DND-41 (cell line): ENCODE measurements around the gene NINJ1.

Source experiments
- EZH2 ChIP-seq: IDR thresholded peaks from 3 replicates; pipeline ENCODE4 v1.6.1; 2012; ENCODE audit warnings: borderline replicate concordance, low read depth, mild to moderate bottlenecking, moderate library complexity, low read length, inconsistent platforms; ENCODE audit not compliant: severe bottlenecking
- TF ChIP-seq, protein P1 (sequence below): IDR thresholded peaks from 2 replicates; pipeline ENCODE4 v1.5.1; 2012; ENCODE audit warnings: borderline replicate concordance, low read length, moderate library complexity, mild to moderate bottlenecking; ENCODE audit not compliant: poor library complexity, severe bottlenecking; ENCODE audit errors: extremely low read depth

DNA sequence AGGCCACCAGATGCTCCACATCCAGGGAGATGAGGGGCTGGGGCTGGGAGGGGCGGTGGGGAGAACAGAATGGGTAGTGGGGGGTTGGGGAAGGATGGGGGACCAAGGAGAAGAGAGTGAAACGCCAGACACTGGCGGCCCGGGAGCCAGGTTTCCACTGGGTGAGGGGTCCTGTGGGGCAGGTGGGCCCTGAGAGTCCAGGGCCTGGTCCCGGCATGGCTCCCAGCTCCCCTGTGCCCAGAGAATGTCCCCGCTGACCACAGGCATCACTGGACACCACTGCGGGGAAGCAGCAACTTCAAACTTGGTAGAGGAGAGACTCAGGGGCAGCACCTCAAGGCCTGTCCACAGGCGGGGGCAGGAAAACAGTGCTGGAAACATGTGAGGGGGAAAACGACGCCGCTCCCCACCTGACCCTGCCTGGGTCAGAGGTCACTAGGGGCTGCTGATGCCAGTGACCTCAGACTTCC, 13.2 kb downstream of the NINJ1 start:
- TF ChIP-seq, protein P1, sequence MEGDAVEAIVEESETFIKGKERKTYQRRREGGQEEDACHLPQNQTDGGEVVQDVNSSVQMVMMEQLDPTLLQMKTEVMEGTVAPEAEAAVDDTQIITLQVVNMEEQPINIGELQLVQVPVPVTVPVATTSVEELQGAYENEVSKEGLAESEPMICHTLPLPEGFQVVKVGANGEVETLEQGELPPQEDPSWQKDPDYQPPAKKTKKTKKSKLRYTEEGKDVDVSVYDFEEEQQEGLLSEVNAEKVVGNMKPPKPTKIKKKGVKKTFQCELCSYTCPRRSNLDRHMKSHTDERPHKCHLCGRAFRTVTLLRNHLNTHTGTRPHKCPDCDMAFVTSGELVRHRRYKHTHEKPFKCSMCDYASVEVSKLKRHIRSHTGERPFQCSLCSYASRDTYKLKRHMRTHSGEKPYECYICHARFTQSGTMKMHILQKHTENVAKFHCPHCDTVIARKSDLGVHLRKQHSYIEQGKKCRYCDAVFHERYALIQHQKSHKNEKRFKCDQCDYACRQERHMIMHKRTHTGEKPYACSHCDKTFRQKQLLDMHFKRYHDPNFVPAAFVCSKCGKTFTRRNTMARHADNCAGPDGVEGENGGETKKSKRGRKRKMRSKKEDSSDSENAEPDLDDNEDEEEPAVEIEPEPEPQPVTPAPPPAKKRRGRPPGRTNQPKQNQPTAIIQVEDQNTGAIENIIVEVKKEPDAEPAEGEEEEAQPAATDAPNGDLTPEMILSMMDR, result no peak
- TF ChIP-seq EZH2, result no peak
